Measurements from ENCODE around the gene PSD2. TPM values are rescaled to one million over a fixed set of nuclear protein-coding genes. Genes with fewer than 3 reads are reported as not detected.

PSD2 gene
- total and polyA plus RNA-seq, 8 donors: 0.06 to 0.66 (median 0.16) TPM

DNA sequence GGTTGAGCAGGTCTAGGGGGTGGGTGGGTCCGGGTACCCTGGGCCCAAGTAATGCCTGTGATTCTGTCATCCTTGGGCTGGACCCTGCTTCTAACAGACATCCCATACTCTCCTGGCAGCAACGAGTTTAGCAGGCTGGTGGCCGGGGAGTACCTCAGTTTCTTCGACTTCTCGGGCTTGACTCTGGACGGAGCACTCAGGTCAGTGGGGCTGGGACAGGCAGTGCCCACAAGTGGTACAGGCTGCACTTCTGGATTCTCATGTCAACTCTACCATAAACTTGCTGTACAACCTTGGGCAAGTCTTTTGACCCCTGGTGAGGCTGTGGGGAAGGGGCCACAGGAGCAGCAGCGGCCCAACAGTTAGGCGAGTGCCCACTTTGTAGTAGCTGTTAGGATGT is 21.8 kb downstream of the PSD2 start:
- intact Hi-C loops (cut with DNase I): no loop called here
- TF ChIP-seq, protein P1, sequence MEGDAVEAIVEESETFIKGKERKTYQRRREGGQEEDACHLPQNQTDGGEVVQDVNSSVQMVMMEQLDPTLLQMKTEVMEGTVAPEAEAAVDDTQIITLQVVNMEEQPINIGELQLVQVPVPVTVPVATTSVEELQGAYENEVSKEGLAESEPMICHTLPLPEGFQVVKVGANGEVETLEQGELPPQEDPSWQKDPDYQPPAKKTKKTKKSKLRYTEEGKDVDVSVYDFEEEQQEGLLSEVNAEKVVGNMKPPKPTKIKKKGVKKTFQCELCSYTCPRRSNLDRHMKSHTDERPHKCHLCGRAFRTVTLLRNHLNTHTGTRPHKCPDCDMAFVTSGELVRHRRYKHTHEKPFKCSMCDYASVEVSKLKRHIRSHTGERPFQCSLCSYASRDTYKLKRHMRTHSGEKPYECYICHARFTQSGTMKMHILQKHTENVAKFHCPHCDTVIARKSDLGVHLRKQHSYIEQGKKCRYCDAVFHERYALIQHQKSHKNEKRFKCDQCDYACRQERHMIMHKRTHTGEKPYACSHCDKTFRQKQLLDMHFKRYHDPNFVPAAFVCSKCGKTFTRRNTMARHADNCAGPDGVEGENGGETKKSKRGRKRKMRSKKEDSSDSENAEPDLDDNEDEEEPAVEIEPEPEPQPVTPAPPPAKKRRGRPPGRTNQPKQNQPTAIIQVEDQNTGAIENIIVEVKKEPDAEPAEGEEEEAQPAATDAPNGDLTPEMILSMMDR (IDR thresholded peaks at IDR 0.05): no peak
- Histone ChIP-seq H3K4me3 (no peak overlapping the region), H3K27me3 (no peaks in the 10 kb centered on the region), H3K9me3 (no peaks in the 10 kb centered on the region), H3K27ac (no peak overlapping the region), H3K36me3 (no peaks in the 10 kb centered on the region), H3K4me1 (no peaks in the 10 kb centered on the region)
- DNase-seq (peak in 1 of 6 donors; percentile 24), FAIRE-seq (no peak), ATAC-seq (no peak)
- WGBS, 2 donors: 77 to 86% methylated on average over 8 of the region's 8 CpGs

DNA sequence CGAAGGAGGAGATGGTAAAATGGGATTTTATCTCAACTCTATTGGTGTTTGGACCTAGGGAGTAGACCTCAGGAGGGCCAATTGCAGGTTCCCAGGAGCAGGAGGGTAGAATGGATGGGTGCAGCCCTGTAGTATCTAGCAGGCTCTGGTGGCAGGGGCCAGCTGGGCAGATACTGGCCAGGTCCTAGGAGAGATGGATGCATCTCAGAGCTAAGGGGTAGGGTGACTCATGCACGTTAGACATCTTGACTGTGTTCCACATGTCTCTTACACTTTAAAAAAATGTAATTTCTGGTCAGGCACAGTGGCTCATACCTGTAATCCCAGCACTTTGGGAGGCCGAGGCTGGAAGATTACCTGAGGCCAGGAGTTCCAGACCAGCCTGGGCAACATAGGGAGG is 22.4 kb downstream of the PSD2 start:
- Histone ChIP-seq H3K4me3 (no peak overlapping the region), H3K9me3 (no peaks in the 10 kb centered on the region), H3K4me1 (no peaks in the 10 kb centered on the region), H3K27me3 (no peaks in the 10 kb centered on the region), H3K36me3 (no peaks in the 10 kb centered on the region), H3K27ac (no peak overlapping the region)
- no peak for ATAC-seq
- DNase-seq: no peak
- intact Hi-C loops (cut with DNase I): no loop called here
- 73 to 76% methylated on average over 3 of the region's 3 CpGs for WGBS, 2 donors
- TF ChIP-seq, protein P1 (IDR thresholded peaks at IDR 0.05): no peak
- FAIRE-seq: no peak

DNA sequence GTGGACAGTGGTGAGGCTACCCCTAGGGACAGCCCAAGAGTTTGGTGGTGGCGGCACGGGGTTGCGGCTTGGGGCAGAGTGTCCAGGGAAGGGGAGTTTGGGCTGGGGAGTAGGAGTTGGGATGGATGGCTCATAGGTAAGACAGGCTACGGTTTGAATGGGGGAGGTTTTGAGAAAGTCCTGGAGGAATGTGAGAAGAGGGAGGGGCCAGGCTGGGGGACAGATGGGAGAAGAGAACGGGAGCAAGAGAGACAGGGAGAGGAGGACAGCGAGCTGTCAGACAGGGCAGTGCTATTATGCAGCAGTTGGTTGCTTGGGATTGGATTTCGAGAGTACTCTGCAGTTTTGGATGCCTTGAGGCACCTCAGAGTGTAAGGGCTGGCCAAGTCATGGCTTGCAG is 24.5 kb downstream of the PSD2 start:
- no peak for FAIRE-seq
- intact Hi-C loops (cut with DNase I): no loop called here
- Histone ChIP-seq H3K27ac (no peak overlapping the region), H3K4me1 (no peaks in the 10 kb centered on the region), H3K9me3 (no peaks in the 10 kb centered on the region), H3K27me3 (no peaks in the 10 kb centered on the region), H3K4me3 (no peak overlapping the region), H3K36me3 (no peaks in the 10 kb centered on the region)
- TF ChIP-seq, protein P1 (IDR thresholded peaks at IDR 0.05): no peak
- no peak for DNase-seq
- ATAC-seq: no peak
- WGBS, 2 donors: 72% methylated on average over 7 of the region's 7 CpGs

DNA sequence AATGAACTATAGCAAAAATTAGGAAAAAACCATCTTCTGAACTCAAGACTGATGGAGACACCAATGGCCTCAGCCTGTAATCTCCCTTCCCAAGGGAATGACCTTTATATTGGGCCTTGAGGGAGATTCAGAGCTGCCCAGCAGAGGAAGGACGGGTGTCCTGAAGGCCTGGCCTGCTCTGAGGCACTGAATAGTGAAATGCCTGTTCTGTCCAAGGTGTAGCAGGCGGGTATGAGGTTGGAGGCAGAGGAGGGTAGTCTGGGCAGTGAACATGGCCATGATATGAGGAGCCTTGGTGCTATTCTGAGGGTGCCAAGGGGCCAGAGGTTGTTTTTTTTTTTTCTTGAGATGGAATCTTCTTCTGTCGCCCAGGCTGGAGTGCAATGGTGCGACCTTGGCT is 25.0 kb downstream of the PSD2 start:
- ATAC-seq (no peak), DNase-seq (no peak), FAIRE-seq (no peak)
- Histone ChIP-seq H3K27me3 (no peaks in the 10 kb centered on the region), H3K4me1 (no peaks in the 10 kb centered on the region), H3K27ac (no peak overlapping the region), H3K4me3 (no peak overlapping the region), H3K9me3 (no peaks in the 10 kb centered on the region), H3K36me3 (no peaks in the 10 kb centered on the region)
- intact Hi-C loops (cut with DNase I): no loop called here
- WGBS, 2 donors: 73 to 84% methylated on average over 4 of the region's 4 CpGs
- TF ChIP-seq, protein P1 (IDR thresholded peaks at IDR 0.05): no peak

DNA sequence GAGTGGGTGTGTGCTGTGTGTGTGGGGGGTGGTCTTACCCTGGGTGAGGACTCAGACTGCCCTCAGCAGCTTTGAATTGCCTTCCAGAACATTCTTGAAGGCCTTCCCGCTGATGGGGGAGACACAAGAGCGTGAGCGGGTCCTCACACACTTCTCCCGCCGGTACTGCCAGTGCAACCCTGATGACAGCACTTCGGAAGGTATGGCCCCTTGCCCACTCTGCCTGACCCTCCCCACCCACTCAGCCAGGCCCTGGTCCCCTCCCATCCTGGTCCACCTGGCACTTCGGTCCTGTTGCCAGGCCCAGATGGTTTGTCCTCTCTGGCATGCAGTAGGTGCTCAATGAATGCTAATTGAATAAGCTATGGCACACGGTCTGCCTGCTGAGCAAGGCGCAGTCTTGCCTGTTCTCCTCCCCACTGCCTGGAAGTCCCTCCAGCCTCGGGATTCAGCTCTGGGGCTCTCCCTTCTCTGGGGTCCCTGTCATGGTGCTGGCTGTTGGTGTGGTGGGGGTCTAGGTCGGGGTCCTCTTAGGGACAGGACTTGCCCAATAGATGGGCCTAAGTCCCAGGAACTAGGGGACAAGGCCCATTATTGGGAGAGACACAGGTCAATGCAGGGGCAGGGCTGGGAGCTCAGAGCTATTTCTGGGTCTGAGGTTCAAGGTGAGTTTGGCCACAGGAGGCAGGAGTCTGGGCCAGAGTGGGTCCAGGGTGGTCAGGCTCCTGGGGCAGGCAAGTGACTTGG is 26.4 kb downstream of the PSD2 start:
- DNase-seq (peak in 1 of 6 donors; percentile 31), FAIRE-seq (no peak), ATAC-seq (no peak)
- no peaks in the 10 kb centered on the region for H3K4me1 ChIP-seq
- no peak overlapping the region for H3K4me3 ChIP-seq
- TF ChIP-seq, protein P1 (IDR thresholded peaks at IDR 0.05): no peak
- H3K9me3 ChIP-seq: no peaks in the 10 kb centered on the region
- no peaks in the 10 kb centered on the region for H3K36me3 ChIP-seq
- H3K27ac ChIP-seq: no peak overlapping the region
- intact Hi-C loops (cut with DNase I): no loop called here
- 91 to 95% methylated on average over 8 to 11 of the region's 11 CpGs for WGBS, 2 donors
- no peaks in the 10 kb centered on the region for H3K27me3 ChIP-seq

All from pancreas (tissue), 10 donors.